ENCODE data around the gene VANGL1.

VANGL1 gene

GRCh38 chr1:115710859-115711624, 69.3 kb downstream of the VANGL1 start:
- TF ChIP-seq CTCF (IDR thresholded peaks at IDR 0.05; ENCODE audit: low read depth, low read length, missing control alignments), result no peak
- no peak overlapping the region for H3K4me3 ChIP-seq (ENCODE audit: low read depth, low read length)
- no peaks in the 10 kb centered on the region for H3K36me3 ChIP-seq (replicated peaks)
- no peak for DNase-seq
- peaks cover 2% of the 10 kb centered on the region for H3K27me3 ChIP-seq (replicated peaks)
- H3K27ac ChIP-seq, result no peak overlapping the region
- in situ Hi-C loops (cut with HindIII; ENCODE audit: low pct_ligation_motif_present, low sequenced_read_pairs), result no loop called here

DNA sequence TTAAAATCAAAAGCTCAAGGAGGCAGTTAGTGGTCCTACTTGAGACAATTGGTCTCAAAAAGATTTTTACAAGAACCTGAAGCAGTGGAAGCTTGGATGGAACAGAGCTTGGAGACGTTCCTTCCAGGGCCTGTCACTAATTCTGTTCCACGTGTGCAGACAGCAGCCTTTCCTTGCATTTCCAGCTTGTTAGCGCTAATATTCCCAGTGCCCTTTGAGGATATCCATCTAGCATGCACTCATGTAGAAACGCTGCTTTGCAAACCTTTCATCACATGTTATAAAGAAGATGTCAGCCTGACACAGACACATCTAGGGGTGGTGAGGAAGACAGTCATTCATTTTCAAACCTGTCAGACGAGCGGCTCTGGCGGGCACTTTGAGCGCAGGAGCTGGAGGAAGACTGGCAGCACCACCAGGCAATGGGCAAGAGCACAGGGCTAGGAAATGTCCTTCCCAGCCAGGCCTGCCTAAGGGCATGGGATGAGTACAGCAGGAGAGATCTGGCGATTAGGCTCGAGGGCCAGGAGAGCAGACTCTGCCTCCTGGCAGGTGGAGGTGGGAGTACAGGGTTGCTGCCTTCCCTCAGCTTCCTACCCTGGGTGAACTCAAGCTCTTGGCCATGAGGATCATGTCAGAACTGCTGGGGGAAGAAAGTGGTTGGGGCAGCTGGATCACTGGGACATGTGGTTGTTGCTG, 71.3 kb downstream of the VANGL1 start:
- Histone ChIP-seq H3K36me3 (replicated peaks) (no peaks in the 10 kb centered on the region), H3K4me3 (ENCODE audit: low read depth, low read length) (no peak overlapping the region), H3K27ac (no peak overlapping the region), H3K27me3 (replicated peaks) (peaks cover 2% of the 10 kb centered on the region)
- in situ Hi-C loops (cut with HindIII; ENCODE audit: low pct_ligation_motif_present, low sequenced_read_pairs), result no loop called here
- DNase-seq, result no peak
- no peak for TF ChIP-seq CTCF (IDR thresholded peaks at IDR 0.05; ENCODE audit: low read depth, low read length, missing control alignments)

DNA sequence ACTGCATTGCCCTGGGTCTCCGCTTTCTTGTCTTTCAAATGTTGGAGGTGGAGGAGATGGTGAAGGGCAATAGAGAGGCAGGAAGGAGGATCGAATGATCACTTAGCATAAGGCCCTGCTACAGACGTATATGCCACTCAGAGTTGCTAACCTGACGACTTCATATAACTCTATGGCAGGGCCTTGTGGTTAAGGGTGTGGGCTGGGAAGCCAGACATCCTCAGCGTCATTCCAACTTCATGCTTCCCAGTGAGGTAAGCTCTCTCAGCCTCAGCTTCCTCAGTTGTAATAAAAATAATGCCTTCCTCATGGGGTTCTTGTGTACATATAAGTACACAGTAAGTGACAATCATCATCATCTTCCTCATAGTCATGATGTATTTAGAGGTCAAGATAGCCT, 72.1 kb downstream of the VANGL1 start:
- TF ChIP-seq CTCF (IDR thresholded peaks at IDR 0.05; ENCODE audit: low read depth, low read length, missing control alignments), result no peak
- in situ Hi-C loops (cut with HindIII; ENCODE audit: low pct_ligation_motif_present, low sequenced_read_pairs), result no loop called here
- Histone ChIP-seq H3K36me3 (replicated peaks) (no peaks in the 10 kb centered on the region), H3K27me3 (replicated peaks) (peaks cover 2% of the 10 kb centered on the region), H3K4me3 (ENCODE audit: low read depth, low read length) (no peak overlapping the region), H3K27ac (no peak overlapping the region)
- no peak for DNase-seq

DNA sequence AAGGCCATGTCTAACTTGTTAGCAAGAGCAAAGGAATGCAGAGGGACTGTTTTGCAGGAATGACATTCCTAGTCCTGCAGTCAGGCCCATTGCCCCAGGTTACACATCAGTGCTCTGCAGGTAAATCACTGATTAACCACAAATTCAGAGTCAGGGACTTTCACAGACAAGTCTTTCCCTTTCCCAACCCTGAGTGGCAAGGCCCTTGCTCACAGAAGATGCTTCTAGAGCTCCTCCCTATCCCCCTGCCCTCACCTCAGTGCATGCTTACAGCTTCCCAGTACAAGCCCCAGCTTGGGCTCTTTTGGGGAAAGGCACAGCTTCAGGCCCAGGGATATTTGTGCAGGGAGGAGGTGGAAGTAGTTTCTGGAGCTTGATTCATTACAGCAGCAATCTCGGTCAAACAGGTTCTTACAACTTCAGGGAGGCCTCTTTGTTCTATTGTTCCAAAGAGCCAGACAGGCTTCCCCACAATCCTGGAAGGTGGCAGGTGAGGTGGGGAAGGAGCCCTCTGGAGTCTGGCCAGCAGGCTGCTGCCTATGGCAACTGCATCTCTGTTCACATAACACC, 72.9 kb downstream of the VANGL1 start:
- Histone ChIP-seq H3K36me3 (replicated peaks) (no peaks in the 10 kb centered on the region), H3K27ac (no peak overlapping the region), H3K27me3 (replicated peaks) (peaks cover 2% of the 10 kb centered on the region), H3K4me3 (ENCODE audit: low read depth, low read length) (no peak overlapping the region)
- TF ChIP-seq CTCF (IDR thresholded peaks at IDR 0.05; ENCODE audit: low read depth, low read length, missing control alignments), result no peak
- in situ Hi-C loops (cut with HindIII; ENCODE audit: low pct_ligation_motif_present, low sequenced_read_pairs), result no loop called here
- DNase-seq, result no peak

- H3K27ac ChIP-seq, result no peak overlapping the region
- in situ Hi-C loops (cut with HindIII; ENCODE audit: low pct_ligation_motif_present, low sequenced_read_pairs), result no loop called here
- peak; percentile 75 for TF ChIP-seq CTCF (IDR thresholded peaks at IDR 0.05; ENCODE audit: low read depth, low read length, missing control alignments)
- H3K4me3 ChIP-seq (ENCODE audit: low read depth, low read length), result no peak overlapping the region
- DNase-seq, result peak; percentile 41
- H3K36me3 ChIP-seq (replicated peaks), result no peaks in the 10 kb centered on the region
- H3K27me3 ChIP-seq (replicated peaks), result no peaks in the 10 kb centered on the region
These were observed 75.8 kb downstream of the VANGL1 start for GRCh38 chr1:115717541-115717940.

Data from brain microvascular endothelial cell (primary cell).